Peyer's patch (tissue), 4 donors: Measurements from ENCODE around the gene LRRC25.

Experiments used
- CTCF ChIP-seq, 6 experiments: fragments of 450-650 bp in 4 of 6; fragments of 200-600 bp in 2 of 6; sonication (generic) in 1 of 6; IDR thresholded peaks; one replicate each; pipeline ENCODE4 v1.5.1; 2017 to 2019; ENCODE audit warnings: antibody characterized with exemption in 6 of 6, mild to moderate bottlenecking in 3 of 6, moderate library complexity in 1 of 6
- POLR2A ChIP-seq, 2 donors: fragments of 450-650 bp; IDR thresholded peaks; one replicate each; pipeline ENCODE4 v1.5.1; 2017; ENCODE audit warnings: antibody characterized with exemption in 2 of 2, mild to moderate bottlenecking in 2 of 2, moderate library complexity in 2 of 2

- TF ChIP-seq CTCF (IDR thresholded peaks at IDR 0.05) (no peak), POLR2A (IDR thresholded peaks at IDR 0.05) (no peak)
Observed at GRCh38 chr19:18423258-18424020, 26.0 kb upstream of the LRRC25 start.
